NB4 (cell line): ENCODE data around the gene PKLR.
A peak's percentile ranks its signal among the peaks of the same experiment; 100 is the strongest.

Experiments
- DNase-seq: peaks from one replicate; pipeline ENCODE4 v3.0.0; 2010; ENCODE audit warnings: low read depth
- H3K4me3 ChIP-seq: one replicate; pipeline ENCODE4 v1.5.1; 2011; ENCODE audit warnings: mild to moderate bottlenecking, low read depth, low read length, moderate library complexity
- CTCF ChIP-seq: IDR thresholded peaks from one replicate; pipeline ENCODE4 v1.5.1; 2012; ENCODE audit warnings: low read depth, low read length
- MAX ChIP-seq: IDR thresholded peaks from 2 replicates; pipeline ENCODE4 v1.6.1; 2011; ENCODE audit warnings: low read depth, low read length
- MYC ChIP-seq: IDR thresholded peaks from 2 replicates; pipeline ENCODE4 v1.6.1; 2011; ENCODE audit warnings: low read depth, low read length
- POLR2A ChIP-seq: IDR thresholded peaks from 2 replicates; pipeline ENCODE4 v1.6.1; 2011; ENCODE audit warnings: mild to moderate bottlenecking; ENCODE audit not compliant: insufficient read length; ENCODE audit errors: extremely low read depth

Gene PKLR

GRCh38 chr1:155327981-155328380 is 26.7 kb upstream of the PKLR start:
- H3K4me3 ChIP-seq: no peak overlapping the region
- TF ChIP-seq POLR2A (no peak), MAX (no peak), CTCF (no peak), MYC (no peak)
- DNase-seq: no peak

GRCh38 chr1:155326631-155327037 is 25.4 kb upstream of the PKLR start:
- TF ChIP-seq MYC: no peak
- no peak for DNase-seq
- no peak overlapping the region for H3K4me3 ChIP-seq

GRCh38 chr1:155326020-155326526 is 24.8 kb upstream of the PKLR start:
- no peak overlapping the region for H3K4me3 ChIP-seq
- DNase-seq: peak; percentile 21
- TF ChIP-seq CTCF: no peak
- no peak for TF ChIP-seq MAX
- no peak for TF ChIP-seq POLR2A
- no peak for TF ChIP-seq MYC

- DNase-seq: no peak
- no peak overlapping the region for H3K4me3 ChIP-seq
- no peak for TF ChIP-seq MYC
- no peak for TF ChIP-seq MAX
- no peak for TF ChIP-seq POLR2A
- TF ChIP-seq CTCF: no peak
Observed at GRCh38 chr1:155325603-155325893, 24.3 kb upstream of the PKLR start.

GRCh38 chr1:155324717-155325602 is 23.7 kb upstream of the PKLR start:
- TF ChIP-seq POLR2A: no peak
- no peak for TF ChIP-seq MYC
- TF ChIP-seq MAX: no peak
- TF ChIP-seq CTCF: peak; percentile 17
- DNase-seq: peak; percentile 54
- H3K4me3 ChIP-seq: peak overlapping the region; percentile 78

- DNase-seq: peak; percentile 97
- H3K4me3 ChIP-seq: peak overlapping the region; percentile 78
- peak; percentile 98 for TF ChIP-seq MAX
- TF ChIP-seq MYC: peak; percentile 62
- peak; percentile 24 for TF ChIP-seq POLR2A
- no peak for TF ChIP-seq CTCF
Observed at GRCh38 chr1:155324037-155324716, 22.9 kb upstream of the PKLR start.
